Measurements from ENCODE around the gene FOXP1.
"Not testable (repeated sequence)": the region's sequence is repeated elsewhere in the genome, so short reads cannot be mapped to it uniquely, and the experiment has no call there.

Gene FOXP1

GRCh38 chr3:71451060-71451459, 132.5 kb downstream of the FOXP1 start:
- no peak for DNase-seq (ENCODE audit: low spot score)

GRCh38 chr3:71450162-71450561, 133.4 kb downstream of the FOXP1 start:
- DNase-seq (ENCODE audit: low spot score), result no peak

- DNase-seq (ENCODE audit: low spot score), result no peak
These were observed 135.7 kb downstream of the FOXP1 start for GRCh38 chr3:71447803-71448202.

- no peak for DNase-seq (ENCODE audit: low spot score)
These were observed 136.3 kb downstream of the FOXP1 start for GRCh38 chr3:71447197-71447596.

GRCh38 chr3:71446734-71447133, 136.8 kb downstream of the FOXP1 start:
- DNase-seq (ENCODE audit: low spot score), result no peak

- no peak for DNase-seq (ENCODE audit: low spot score)
These were observed 137.3 kb downstream of the FOXP1 start for GRCh38 chr3:71446260-71446659.

GRCh38 chr3:71444861-71445259, 138.7 kb downstream of the FOXP1 start:
- DNase-seq (ENCODE audit: low spot score), result no peak

GRCh38 chr3:71444028-71444860, 139.3 kb downstream of the FOXP1 start:
- peak; percentile 74 for DNase-seq (ENCODE audit: low spot score)

- DNase-seq (ENCODE audit: low spot score), result no peak
These were observed 140.2 kb downstream of the FOXP1 start for GRCh38 chr3:71443332-71443731.

GRCh38 chr3:71442652-71443042, 140.9 kb downstream of the FOXP1 start:
- no peak for DNase-seq (ENCODE audit: low spot score)

- no peak for DNase-seq (ENCODE audit: low spot score)
These were observed 141.4 kb downstream of the FOXP1 start for GRCh38 chr3:71441925-71442651.

GRCh38 chr3:71441217-71441924, 142.2 kb downstream of the FOXP1 start:
- DNase-seq (ENCODE audit: low spot score), result peak; percentile 54

GRCh38 chr3:71438904-71439303, 144.6 kb downstream of the FOXP1 start:
- DNase-seq (ENCODE audit: low spot score), result no peak

GRCh38 chr3:71438071-71438685, 145.3 kb downstream of the FOXP1 start:
- no peak for DNase-seq (ENCODE audit: low spot score)

GRCh38 chr3:71436337-71436736, 147.2 kb downstream of the FOXP1 start:
- no peak for DNase-seq (ENCODE audit: low spot score)

- DNase-seq (ENCODE audit: low spot score), result not testable (repeated sequence)
These were observed 147.7 kb downstream of the FOXP1 start for GRCh38 chr3:71435836-71436235.

- DNase-seq (ENCODE audit: low spot score), result no peak
These were observed 149.9 kb downstream of the FOXP1 start for GRCh38 chr3:71433631-71434030.

GRCh38 chr3:71432044-71432975, 151.2 kb downstream of the FOXP1 start:
- no peak for DNase-seq (ENCODE audit: low spot score)

GRCh38 chr3:71430941-71431552, 152.5 kb downstream of the FOXP1 start:
- no peak for DNase-seq (ENCODE audit: low spot score)

- DNase-seq (ENCODE audit: low spot score), result no peak
These were observed 153.9 kb downstream of the FOXP1 start for GRCh38 chr3:71429597-71429988.
